SK-N-SH treated with all-trans-retinoic acid at 6 μM for 48 hours (cell line): ENCODE measurements around the gene RASGRP3.

Experiments used
- ATAC-seq: fragments of 200-7000 bp; cut with Tn5 transposase; 3 replicates; pipeline ENCODE4 v1.9.1; 2020; ENCODE audit warnings: mild to moderate bottlenecking, moderate library complexity
- ARNTL ChIP-seq: fragments of 450-650 bp; formaldehyde crosslinking; IDR thresholded peaks from 2 replicates; pipeline ENCODE4 v1.5.0; 2020; ENCODE audit warnings: low read depth, mild to moderate bottlenecking, moderate library complexity, borderline replicate concordance
- BACH2 ChIP-seq: fragments of 250-450 bp; sonication (Bioruptor Pico); IDR thresholded peaks from 2 replicates; pipeline ENCODE4 v1.9.0; 2021; ENCODE audit warnings: mild to moderate bottlenecking, borderline replicate concordance
- CSDC2 ChIP-seq: fragments of 250-450 bp; sonication (Bioruptor Pico); IDR thresholded peaks from 2 replicates; pipeline ENCODE4 v1.5.0; 2020; ENCODE audit warnings: mild to moderate bottlenecking, moderate library complexity
- ESRRG ChIP-seq: fragments of 250-450 bp; sonication (Bioruptor Pico); IDR thresholded peaks from 2 replicates; pipeline ENCODE4 v1.6.1; 2021; ENCODE audit warnings: mild to moderate bottlenecking
- GLIS3 ChIP-seq: fragments of 250-450 bp; sonication (Bioruptor Pico); IDR thresholded peaks from 2 replicates; pipeline ENCODE4 v1.5.0; 2020; ENCODE audit warnings: mild to moderate bottlenecking, moderate library complexity
- ISL1 ChIP-seq: fragments of 250-450 bp; sonication (Bioruptor Pico); IDR thresholded peaks from 2 replicates; pipeline ENCODE4 v2.1.2; 2022; ENCODE audit warnings: mild to moderate bottlenecking, moderate library complexity
- OSR1 ChIP-seq: fragments of 250-450 bp; sonication (Bioruptor Pico); IDR thresholded peaks from 2 replicates; pipeline ENCODE4 v1.8.0; 2022; ENCODE audit warnings: moderate library complexity, mild to moderate bottlenecking, inconsistent platforms
- PPARA ChIP-seq: fragments of 250-450 bp; sonication (Bioruptor Pico); IDR thresholded peaks from 2 replicates; pipeline ENCODE4 v1.5.0; 2020; ENCODE audit warnings: mild to moderate bottlenecking, borderline replicate concordance
- RARB ChIP-seq: fragments of 250-450 bp; sonication (Bioruptor Pico); IDR thresholded peaks from 2 replicates; pipeline ENCODE4 v1.8.0; 2021; ENCODE audit warnings: mild to moderate bottlenecking, moderate library complexity
- SNAI2 ChIP-seq: fragments of 250-450 bp; sonication (Bioruptor Pico); IDR thresholded peaks from 2 replicates; pipeline ENCODE4 v1.5.0; 2020; ENCODE audit warnings: mild to moderate bottlenecking, moderate library complexity
- TCF4 ChIP-seq: fragments of 250-450 bp; sonication (Bioruptor Pico); IDR thresholded peaks from 2 replicates; pipeline ENCODE4 v1.8.0; 2021; ENCODE audit warnings: mild to moderate bottlenecking, moderate library complexity, borderline replicate concordance
- TOX ChIP-seq: fragments of 250-450 bp; sonication (Bioruptor Pico); IDR thresholded peaks from 2 replicates; pipeline ENCODE4 v1.8.0; 2021; ENCODE audit warnings: mild to moderate bottlenecking, moderate library complexity, borderline replicate concordance
- ZC3H10 ChIP-seq: fragments of 250-450 bp; sonication (Bioruptor Pico); IDR thresholded peaks from 2 replicates; pipeline ENCODE4 v1.5.1; 2021; ENCODE audit warnings: mild to moderate bottlenecking, moderate library complexity
- ZFP3 ChIP-seq: fragments of 250-450 bp; sonication (Bioruptor Pico); IDR thresholded peaks from 2 replicates; pipeline ENCODE4 v1.5.0; 2020; ENCODE audit warnings: mild to moderate bottlenecking, moderate library complexity
- ZFP30 ChIP-seq: fragments of 450-650 bp; formaldehyde crosslinking; IDR thresholded peaks from 2 replicates; pipeline ENCODE4 v1.5.0; 2022; ENCODE audit warnings: mild to moderate bottlenecking, moderate library complexity
- ZNF565 ChIP-seq: fragments of 450-650 bp; formaldehyde crosslinking; conservative IDR thresholded peaks from 2 replicates; pipeline ENCODE4 v1.5.0; 2020; ENCODE audit warnings: low read depth, mild to moderate bottlenecking, moderate library complexity
- ZNF70 ChIP-seq: fragments of 450-650 bp; formaldehyde crosslinking; IDR thresholded peaks from 2 replicates; pipeline ENCODE4 v1.5.0; 2020; ENCODE audit warnings: mild to moderate bottlenecking, moderate library complexity
- ZNF8 ChIP-seq: fragments of 450-650 bp; formaldehyde crosslinking; IDR thresholded peaks from 2 replicates; pipeline ENCODE4 v1.5.0; 2020; ENCODE audit warnings: mild to moderate bottlenecking, moderate library complexity
- TF ChIP-seq, protein P1 (sequence below): fragments of 250-450 bp; sonication (Bioruptor Pico); IDR thresholded peaks from 2 replicates; pipeline ENCODE4 v1.5.1; 2020; ENCODE audit warnings: low read depth, mild to moderate bottlenecking, moderate library complexity
- TF ChIP-seq, protein P2 (sequence below): fragments of 250-450 bp; sonication (Bioruptor Pico); IDR thresholded peaks from 2 replicates; pipeline ENCODE4 v1.5.0; 2020; ENCODE audit warnings: mild to moderate bottlenecking, moderate library complexity

RASGRP3 gene

DNA sequence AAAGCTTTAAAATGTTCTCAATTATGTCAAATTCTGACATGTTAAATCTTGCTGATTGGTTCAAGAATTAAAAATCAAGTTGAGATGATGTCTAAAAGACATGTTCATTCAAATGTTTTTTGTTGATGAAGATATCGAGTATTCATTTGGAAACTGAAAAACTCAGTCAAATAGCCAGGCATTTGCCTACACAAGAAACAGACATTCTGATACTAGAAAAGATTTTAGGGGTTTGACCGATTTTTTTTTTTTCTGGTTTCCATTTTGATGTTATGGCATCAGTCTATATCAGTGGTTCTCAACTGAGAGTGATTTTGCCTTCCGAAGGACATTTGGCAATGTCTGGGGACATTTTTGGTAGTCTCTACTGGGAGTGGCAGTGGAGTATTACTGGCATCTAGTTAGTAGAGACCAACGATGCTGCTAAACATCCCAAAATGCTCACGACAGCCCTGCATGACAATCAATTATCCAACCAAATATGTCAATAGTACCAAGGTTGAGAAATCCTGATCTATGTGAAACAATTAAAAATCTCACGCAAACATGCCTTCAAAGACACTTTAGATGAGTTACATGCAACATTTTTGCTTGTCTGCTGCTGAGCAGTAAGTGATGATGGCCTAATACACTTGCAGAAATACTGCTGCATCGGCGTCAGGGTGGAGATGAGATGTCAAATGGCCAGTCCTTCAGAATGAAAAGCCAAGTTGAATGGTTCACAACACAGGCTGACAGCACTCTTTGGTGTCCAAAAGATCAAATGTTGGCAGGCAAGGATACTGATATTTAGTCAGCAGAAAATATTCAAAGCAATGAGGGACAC is 12.5 kb downstream of the RASGRP3 start:
- no peak for ATAC-seq
- no peak for TF ChIP-seq BACH2
- no peak for TF ChIP-seq CSDC2
- TF ChIP-seq TOX: no peak
- TF ChIP-seq ZFP3: no peak
- TF ChIP-seq, protein P1, sequence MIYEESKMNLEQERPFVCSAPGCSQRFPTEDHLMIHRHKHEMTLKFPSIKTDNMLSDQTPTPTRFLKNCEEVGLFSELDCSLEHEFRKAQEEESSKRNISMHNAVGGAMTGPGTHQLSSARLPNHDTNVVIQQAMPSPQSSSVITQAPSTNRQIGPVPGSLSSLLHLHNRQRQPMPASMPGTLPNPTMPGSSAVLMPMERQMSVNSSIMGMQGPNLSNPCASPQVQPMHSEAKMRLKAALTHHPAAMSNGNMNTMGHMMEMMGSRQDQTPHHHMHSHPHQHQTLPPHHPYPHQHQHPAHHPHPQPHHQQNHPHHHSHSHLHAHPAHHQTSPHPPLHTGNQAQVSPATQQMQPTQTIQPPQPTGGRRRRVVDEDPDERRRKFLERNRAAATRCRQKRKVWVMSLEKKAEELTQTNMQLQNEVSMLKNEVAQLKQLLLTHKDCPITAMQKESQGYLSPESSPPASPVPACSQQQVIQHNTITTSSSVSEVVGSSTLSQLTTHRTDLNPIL (CRISPR knock-in tag): no peak
- no peak for TF ChIP-seq SNAI2 (CRISPR knock-in tag)
- no peak for TF ChIP-seq PPARA (CRISPR knock-in tag)
- TF ChIP-seq, protein P2, sequence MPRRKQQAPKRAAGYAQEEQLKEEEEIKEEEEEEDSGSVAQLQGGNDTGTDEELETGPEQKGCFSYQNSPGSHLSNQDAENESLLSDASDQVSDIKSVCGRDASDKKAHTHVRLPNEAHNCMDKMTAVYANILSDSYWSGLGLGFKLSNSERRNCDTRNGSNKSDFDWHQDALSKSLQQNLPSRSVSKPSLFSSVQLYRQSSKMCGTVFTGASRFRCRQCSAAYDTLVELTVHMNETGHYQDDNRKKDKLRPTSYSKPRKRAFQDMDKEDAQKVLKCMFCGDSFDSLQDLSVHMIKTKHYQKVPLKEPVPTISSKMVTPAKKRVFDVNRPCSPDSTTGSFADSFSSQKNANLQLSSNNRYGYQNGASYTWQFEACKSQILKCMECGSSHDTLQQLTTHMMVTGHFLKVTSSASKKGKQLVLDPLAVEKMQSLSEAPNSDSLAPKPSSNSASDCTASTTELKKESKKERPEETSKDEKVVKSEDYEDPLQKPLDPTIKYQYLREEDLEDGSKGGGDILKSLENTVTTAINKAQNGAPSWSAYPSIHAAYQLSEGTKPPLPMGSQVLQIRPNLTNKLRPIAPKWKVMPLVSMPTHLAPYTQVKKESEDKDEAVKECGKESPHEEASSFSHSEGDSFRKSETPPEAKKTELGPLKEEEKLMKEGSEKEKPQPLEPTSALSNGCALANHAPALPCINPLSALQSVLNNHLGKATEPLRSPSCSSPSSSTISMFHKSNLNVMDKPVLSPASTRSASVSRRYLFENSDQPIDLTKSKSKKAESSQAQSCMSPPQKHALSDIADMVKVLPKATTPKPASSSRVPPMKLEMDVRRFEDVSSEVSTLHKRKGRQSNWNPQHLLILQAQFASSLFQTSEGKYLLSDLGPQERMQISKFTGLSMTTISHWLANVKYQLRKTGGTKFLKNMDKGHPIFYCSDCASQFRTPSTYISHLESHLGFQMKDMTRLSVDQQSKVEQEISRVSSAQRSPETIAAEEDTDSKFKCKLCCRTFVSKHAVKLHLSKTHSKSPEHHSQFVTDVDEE (CRISPR knock-in tag): no peak
- TF ChIP-seq GLIS3 (CRISPR knock-in tag): no peak
- no peak for TF ChIP-seq ZNF8 (CRISPR knock-in tag)
- TF ChIP-seq ZNF565 (CRISPR knock-in tag): no peak
- no peak for TF ChIP-seq ARNTL (CRISPR knock-in tag)
- TF ChIP-seq ESRRG (CRISPR knock-in tag): no peak
- TF ChIP-seq ZC3H10 (CRISPR knock-in tag): no peak
- TF ChIP-seq TCF4: no peak
- no peak for TF ChIP-seq OSR1

DNA sequence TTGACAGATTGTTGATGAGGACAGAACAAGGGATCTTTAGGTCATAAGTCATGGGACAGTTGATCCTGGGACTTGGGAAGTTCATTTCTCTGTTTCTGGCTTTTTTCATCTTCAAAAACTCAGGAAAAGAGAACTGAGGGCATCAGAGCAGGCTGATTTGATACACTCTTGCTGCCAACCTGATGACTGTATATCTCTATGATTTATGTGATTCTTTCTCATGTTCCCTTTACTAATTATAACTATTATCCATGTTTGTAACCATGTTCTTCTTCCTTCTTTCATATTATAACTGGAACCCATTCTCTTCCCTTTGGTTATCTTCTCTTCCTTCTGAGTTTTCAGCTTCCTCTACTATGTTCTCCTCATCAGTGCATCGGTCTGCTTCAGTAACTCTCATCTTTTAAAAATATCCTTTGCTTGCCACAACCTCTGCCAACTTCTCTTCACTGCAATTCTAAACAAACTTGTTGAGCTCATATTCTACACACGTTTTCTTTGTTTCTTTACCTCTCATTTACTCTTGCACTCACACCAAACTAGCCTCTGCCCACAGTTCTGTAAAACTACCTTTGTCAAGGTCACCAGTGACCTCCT is 13.5 kb downstream of the RASGRP3 start:
- ATAC-seq: no peak
- TF ChIP-seq ZNF70 (CRISPR knock-in tag): no peak

DNA sequence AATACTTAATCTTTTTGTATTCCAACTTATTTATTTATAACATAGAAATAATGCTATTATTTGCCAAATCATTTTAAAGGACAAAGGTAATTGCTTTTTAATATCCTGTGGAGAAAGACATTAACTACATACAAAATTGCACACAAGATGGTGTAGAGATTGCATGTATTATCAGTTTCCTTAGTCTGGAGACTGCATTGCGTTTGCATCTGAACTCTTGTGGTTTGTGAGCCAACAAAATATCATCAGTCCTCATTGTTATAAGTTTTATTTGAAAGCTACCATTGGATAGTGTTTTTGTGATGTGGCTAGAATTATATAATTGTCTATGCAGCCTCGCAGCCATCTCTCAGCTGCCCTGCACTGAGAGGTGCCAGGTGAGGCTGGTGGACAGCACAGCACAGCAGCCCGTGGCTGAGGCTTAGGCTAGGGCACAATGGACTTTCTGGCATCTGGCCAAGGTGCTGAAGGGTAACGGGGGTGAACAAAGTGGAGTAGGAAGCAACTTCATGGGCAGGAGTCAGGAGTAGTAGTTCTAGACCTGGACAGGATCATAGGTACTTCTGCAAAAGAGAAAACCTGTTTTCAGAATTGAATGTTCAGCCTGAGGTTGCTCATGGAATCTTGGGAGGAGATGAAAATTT is 15.1 kb downstream of the RASGRP3 start:
- ATAC-seq: no peak
- no peak for TF ChIP-seq CSDC2
- TF ChIP-seq ESRRG (CRISPR knock-in tag): no peak
- TF ChIP-seq ISL1 (CRISPR knock-in tag): no peak
- TF ChIP-seq ZFP3: no peak
- TF ChIP-seq OSR1: no peak
- TF ChIP-seq, protein P1 (CRISPR knock-in tag): no peak
- no peak for TF ChIP-seq ZFP30 (CRISPR knock-in tag)
- TF ChIP-seq SNAI2 (CRISPR knock-in tag): no peak
- TF ChIP-seq ARNTL (CRISPR knock-in tag): no peak
- TF ChIP-seq RARB: no peak
- TF ChIP-seq, protein P2 (CRISPR knock-in tag): no peak
- TF ChIP-seq, all 23 proteins: peak for 0
